Measurements from ENCODE around the gene CACNA2D1.

DNA sequence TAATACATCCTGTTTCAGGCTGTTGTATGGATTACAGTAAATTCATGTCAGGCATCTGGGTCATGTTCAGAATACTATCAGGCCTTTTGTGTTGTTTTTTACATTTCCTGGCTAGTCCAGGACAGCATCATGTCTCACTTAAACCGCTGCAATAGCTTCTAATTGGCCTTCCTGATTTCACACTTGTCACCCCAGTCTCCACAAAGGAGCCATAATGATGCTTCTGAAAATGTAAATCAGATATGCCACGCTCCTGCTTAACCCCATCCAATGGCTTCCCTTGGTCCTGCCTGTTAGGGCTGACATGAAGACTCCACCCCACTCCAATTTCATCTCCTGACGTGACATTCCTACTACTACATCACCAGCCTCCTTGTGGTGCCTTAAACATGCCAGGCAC is 220.0 kb downstream of the CACNA2D1 start:
- TF ChIP-seq POLR2A (IDR thresholded peaks at IDR 0.05): no peak
- TF ChIP-seq, protein P1, sequence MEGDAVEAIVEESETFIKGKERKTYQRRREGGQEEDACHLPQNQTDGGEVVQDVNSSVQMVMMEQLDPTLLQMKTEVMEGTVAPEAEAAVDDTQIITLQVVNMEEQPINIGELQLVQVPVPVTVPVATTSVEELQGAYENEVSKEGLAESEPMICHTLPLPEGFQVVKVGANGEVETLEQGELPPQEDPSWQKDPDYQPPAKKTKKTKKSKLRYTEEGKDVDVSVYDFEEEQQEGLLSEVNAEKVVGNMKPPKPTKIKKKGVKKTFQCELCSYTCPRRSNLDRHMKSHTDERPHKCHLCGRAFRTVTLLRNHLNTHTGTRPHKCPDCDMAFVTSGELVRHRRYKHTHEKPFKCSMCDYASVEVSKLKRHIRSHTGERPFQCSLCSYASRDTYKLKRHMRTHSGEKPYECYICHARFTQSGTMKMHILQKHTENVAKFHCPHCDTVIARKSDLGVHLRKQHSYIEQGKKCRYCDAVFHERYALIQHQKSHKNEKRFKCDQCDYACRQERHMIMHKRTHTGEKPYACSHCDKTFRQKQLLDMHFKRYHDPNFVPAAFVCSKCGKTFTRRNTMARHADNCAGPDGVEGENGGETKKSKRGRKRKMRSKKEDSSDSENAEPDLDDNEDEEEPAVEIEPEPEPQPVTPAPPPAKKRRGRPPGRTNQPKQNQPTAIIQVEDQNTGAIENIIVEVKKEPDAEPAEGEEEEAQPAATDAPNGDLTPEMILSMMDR (IDR thresholded peaks at IDR 0.05): no peak
